Smooth muscle cell (in vitro differentiated cells): ENCODE measurements around the gene CARD6. TPM values are rescaled to one million over a fixed set of nuclear protein-coding genes. Genes with fewer than 3 reads are reported as not detected.

Experiments used
- DNase-seq: peaks from one replicate; lab custom pipeline; 2025; ENCODE audit not compliant: unreplicated experiment; lab: John Stamatoyannopoulos, UW
- H2AFZ ChIP-seq: fragments of 200-600 bp; sonication (generic); 2 replicates; pipeline ENCODE4 v1.6.0; 2016; ENCODE audit warnings: antibody characterized with exemption, low read depth, mild to moderate bottlenecking
- H3F3A ChIP-seq: fragments of 200-600 bp; sonication (generic); 2 replicates; pipeline ENCODE4 v1.6.0; 2017; ENCODE audit warnings: antibody characterized with exemption, low read depth
- H3K27ac ChIP-seq: fragments of 200-600 bp; sonication (generic); 2 replicates; pipeline ENCODE4 v1.5.1; 2016; ENCODE audit warnings: low read depth, mild to moderate bottlenecking
- H3K27me3 ChIP-seq: fragments of 200-600 bp; sonication (generic); 2 replicates; pipeline ENCODE4 v1.6.1; 2016; ENCODE audit warnings: low read depth, mild to moderate bottlenecking
- H3K36me3 ChIP-seq: fragments of 200-600 bp; sonication (generic); 2 replicates; pipeline ENCODE4 v1.5.1; 2016; ENCODE audit warnings: low read depth
- H3K4me1 ChIP-seq: fragments of 200-600 bp; sonication (generic); 2 replicates; pipeline ENCODE4 v1.5.1; 2016; ENCODE audit warnings: low read depth
- H3K4me2 ChIP-seq: fragments of 200-600 bp; sonication (generic); 2 replicates; pipeline ENCODE4 v1.6.0; 2016; ENCODE audit warnings: mild to moderate bottlenecking
- H3K4me3 ChIP-seq: fragments of 200-600 bp; sonication (generic); 2 replicates; pipeline ENCODE4 v1.5.1; 2016; ENCODE audit warnings: mild to moderate bottlenecking
- H3K79me2 ChIP-seq: fragments of 200-600 bp; sonication (generic); 2 replicates; pipeline ENCODE4 v1.6.0; 2016; ENCODE audit warnings: low read depth, mild to moderate bottlenecking
- H3K9ac ChIP-seq: fragments of 200-600 bp; sonication (generic); 2 replicates; pipeline ENCODE4 v1.6.0; 2016; ENCODE audit warnings: low read depth
- H3K9me3 ChIP-seq: fragments of 200-600 bp; sonication (generic); replicated peaks from 2 replicates; pipeline ENCODE4 v1.5.1; 2016; ENCODE audit warnings: low read depth
- H4K20me1 ChIP-seq: fragments of 200-600 bp; sonication (generic); 2 replicates; pipeline ENCODE4 v1.6.0; 2016; ENCODE audit warnings: low read depth
- WGBS: methylation state at CpG from one replicate; pipeline ENCODE4 v1.1.7; 2016; ENCODE audit warnings: low lambda C conversion rate; 5-methylcytosine and 5-hydroxymethylcytosine counted together
- polyA plus RNA-seq: library from polyadenylated mRNA; unstranded; fragments of >200 nt; fragmentation: Nextera tagmentation; extraction: Ambion mirVana; gene quantifications from 2 replicates; pipeline ENCODE4 v1.2.1, GENCODE V29; 2016
- total RNA-seq: library from RNA; depleted of rRNA; stranded (reverse); fragments of >200 nt; gene quantifications from 2 replicates; pipeline ENCODE4 v1.2.3, GENCODE V29; 2014
- TF ChIP-seq, protein P1 (sequence below): fragments of 200-600 bp; sonication (generic); IDR thresholded peaks from 2 replicates; pipeline ENCODE4 v1.5.1; 2017; ENCODE audit warnings: borderline replicate concordance, mild to moderate bottlenecking, antibody characterized with exemption; ENCODE audit not compliant: insufficient read depth, poor library complexity, severe bottlenecking

The CARD6 gene
- total and polyA plus RNA-seq, 2 experiments from 2014 or later, result 0.43 to 0.99 TPM

DNA sequence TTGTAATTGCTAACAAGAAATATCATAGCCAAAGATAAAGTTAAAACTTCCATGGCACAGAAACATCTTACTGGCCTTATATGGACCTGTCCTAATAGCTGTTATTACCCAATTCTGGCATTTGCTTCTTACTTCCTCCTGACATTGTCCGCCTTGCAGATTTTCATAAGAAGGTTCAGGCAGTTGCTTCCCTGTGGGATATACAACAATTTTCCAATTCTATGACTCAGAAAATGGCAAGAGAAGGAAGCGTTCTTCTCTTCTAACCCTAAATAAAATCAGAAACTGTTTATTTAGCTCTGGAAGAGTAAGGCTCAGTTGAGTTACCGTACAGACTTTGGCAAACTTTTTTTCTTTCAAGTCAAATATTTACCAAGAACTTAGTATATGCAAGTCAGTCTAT is 44.7 kb upstream of the CARD6 start:
- Histone ChIP-seq H3K4me3 (peak overlapping the region; percentile 98), H3K9ac (no peak overlapping the region), H3K36me3 (no peaks in the 10 kb centered on the region), H3K27ac (no peak overlapping the region), H3F3A (peaks cover 9% of the 10 kb centered on the region), H3K9me3 (no peaks in the 10 kb centered on the region), H3K4me1 (peaks cover 13% of the 10 kb centered on the region), H2AFZ (no peak overlapping the region), H4K20me1 (peaks cover 58% of the 10 kb centered on the region), H3K4me2 (peak overlapping the region; percentile 99), H3K27me3 (no peaks in the 10 kb centered on the region), H3K79me2 (peaks cover 61% of the 10 kb centered on the region)
- TF ChIP-seq, protein P1, sequence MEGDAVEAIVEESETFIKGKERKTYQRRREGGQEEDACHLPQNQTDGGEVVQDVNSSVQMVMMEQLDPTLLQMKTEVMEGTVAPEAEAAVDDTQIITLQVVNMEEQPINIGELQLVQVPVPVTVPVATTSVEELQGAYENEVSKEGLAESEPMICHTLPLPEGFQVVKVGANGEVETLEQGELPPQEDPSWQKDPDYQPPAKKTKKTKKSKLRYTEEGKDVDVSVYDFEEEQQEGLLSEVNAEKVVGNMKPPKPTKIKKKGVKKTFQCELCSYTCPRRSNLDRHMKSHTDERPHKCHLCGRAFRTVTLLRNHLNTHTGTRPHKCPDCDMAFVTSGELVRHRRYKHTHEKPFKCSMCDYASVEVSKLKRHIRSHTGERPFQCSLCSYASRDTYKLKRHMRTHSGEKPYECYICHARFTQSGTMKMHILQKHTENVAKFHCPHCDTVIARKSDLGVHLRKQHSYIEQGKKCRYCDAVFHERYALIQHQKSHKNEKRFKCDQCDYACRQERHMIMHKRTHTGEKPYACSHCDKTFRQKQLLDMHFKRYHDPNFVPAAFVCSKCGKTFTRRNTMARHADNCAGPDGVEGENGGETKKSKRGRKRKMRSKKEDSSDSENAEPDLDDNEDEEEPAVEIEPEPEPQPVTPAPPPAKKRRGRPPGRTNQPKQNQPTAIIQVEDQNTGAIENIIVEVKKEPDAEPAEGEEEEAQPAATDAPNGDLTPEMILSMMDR, result no peak
- 76% methylated on average over 3 of the region's 3 CpGs for WGBS
- DNase-seq, result no peak

DNA sequence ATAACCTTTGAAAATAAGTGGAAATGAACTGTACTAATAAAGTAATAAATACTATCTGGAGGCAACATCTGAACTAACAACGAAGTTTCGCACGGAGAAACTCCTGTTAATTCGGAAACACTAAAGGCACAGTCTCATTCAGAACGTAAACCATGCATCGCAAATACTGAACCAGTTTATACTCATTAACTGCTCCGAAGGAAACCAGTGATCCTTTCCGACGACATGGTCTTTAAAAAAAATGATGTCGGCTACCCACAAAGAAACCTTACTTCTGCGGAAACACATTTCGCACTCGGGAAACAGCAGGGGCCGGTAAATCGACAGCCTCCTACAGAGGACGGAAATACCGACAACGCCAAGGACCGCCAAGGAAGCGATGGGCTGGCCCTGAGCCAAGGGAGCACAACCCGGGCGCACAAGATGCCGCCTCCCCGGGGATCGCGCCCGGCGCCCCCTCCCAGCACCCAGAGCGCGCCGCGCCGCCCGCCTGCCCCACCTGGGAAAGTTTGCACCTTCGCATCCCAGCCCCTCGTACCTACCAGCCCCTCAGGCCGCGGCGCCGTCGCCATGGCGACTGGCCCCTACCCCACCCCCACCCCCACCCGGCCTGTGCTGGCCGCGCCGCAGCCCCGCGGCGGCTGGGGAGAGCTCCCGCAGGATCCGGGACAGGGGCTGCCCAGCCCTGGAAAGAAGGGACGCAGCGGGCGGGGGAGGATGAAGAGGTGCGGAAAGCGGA is 43.7 kb upstream of the CARD6 start:
- Histone ChIP-seq H3K4me1 (peaks cover 13% of the 10 kb centered on the region), H3K27ac (peak overlapping the region; percentile 82), H2AFZ (peak overlapping the region; percentile 99), H3K9me3 (no peaks in the 10 kb centered on the region), H3K9ac (peak overlapping the region; percentile 90), H3K4me3 (peak overlapping the region; percentile 98), H3K27me3 (no peaks in the 10 kb centered on the region), H3K36me3 (no peaks in the 10 kb centered on the region), H4K20me1 (peaks cover 48% of the 10 kb centered on the region), H3F3A (peaks cover 9% of the 10 kb centered on the region), H3K4me2 (peak overlapping the region; percentile 99), H3K79me2 (peaks cover 51% of the 10 kb centered on the region)
- TF ChIP-seq, protein P1, result no peak
- WGBS, result 1% methylated on average over 36 of the region's 56 CpGs
- peak; percentile 81 for DNase-seq

DNA sequence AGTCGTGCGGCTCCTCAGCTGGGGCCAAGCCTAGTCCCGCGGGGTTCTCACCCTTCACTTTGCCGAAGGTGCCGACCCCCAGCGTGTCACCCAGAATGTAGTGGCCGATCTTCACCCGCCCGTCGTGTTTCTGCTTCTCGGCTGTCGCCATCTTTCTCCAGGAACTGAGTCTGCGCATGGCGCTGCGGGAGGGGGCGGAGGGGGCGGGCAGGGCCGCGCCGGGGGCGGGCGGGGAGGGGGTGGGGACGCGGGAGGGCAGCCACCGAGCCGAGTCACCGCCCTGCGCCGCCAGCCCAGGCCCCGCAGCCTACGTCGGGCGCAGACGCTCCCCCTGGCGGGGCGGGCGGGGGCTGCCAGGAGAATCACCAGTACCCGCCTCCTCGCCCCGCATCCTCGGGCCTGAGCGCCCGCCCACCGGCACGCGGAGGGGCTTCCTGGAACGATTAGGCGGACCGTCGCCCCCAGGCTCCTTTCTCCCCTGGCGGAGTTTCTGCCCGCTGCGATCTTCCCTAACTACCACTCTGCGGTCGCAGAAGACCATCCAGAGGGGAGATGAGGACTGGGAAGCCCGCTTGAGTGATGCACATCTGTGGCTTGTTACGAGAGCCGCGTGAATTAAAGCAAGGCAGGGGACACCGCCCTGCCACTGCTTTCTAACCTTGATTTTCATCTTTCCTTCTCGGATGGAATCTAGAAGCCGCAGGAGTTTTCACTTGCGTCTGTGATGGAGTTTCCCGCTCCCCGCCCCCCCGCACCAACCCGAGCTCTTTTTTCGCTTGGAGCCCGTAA is 43.0 kb upstream of the CARD6 start, which contains the start of gene PRKAA1:
Gene PRKAA1 (minus strand): TSS at position 363 of the 789 bp plus-strand sequence. CDS start 185 bp downstream, at position 178.
- Histone ChIP-seq H2AFZ (peak within 1 kb of the TSS; percentile 100), H4K20me1 (peaks cover 41% of the 10 kb centered on the region), H3K4me1 (peaks cover 13% of the 10 kb centered on the region), H3K27me3 (no peaks in the 10 kb centered on the region), H3K27ac (peak within 1 kb of the TSS; percentile 82), H3K79me2 (peaks cover 44% of the 10 kb centered on the region), H3K4me3 (peak within 1 kb of the TSS; percentile 98), H3K9me3 (no peaks in the 10 kb centered on the region), H3K9ac (peak within 1 kb of the TSS; percentile 90), H3K36me3 (no peaks in the 10 kb centered on the region), H3F3A (peaks cover 9% of the 10 kb centered on the region), H3K4me2 (peak within 1 kb of the TSS; percentile 99)
- DNase-seq, result peak; percentile 81
- WGBS, result under 1% methylated on average over 49 of the region's 70 CpGs
- TF ChIP-seq, protein P1, result peak; percentile 63
